ENCODE results near the gene KDELR1.
"Not testable (repeated sequence)": the region's sequence is repeated elsewhere in the genome, so short reads cannot be mapped to it uniquely, and the experiment has no call there.

KDELR1 gene

GRCh38 chr19:48373567-48373966 is 17.8 kb downstream of the KDELR1 start:
- H3K4me1 ChIP-seq, result peaks cover 95% of the 10 kb centered on the region
- peak overlapping the region; percentile 64 for H3K4me2 ChIP-seq

GRCh38 chr19:48372904-48373303 is 18.4 kb downstream of the KDELR1 start:
- Histone ChIP-seq H3K9ac (peak overlapping the region; percentile 26; the same call in 1 of the 2 replicates), H3K27me3 (no peaks in the 10 kb centered on the region), H3K27ac (peak overlapping the region; percentile 60), H3K36me3 (no peaks in the 10 kb centered on the region), H4K20me1 (no peaks in the 10 kb centered on the region), H3K9me3 (no peaks in the 10 kb centered on the region), H3K4me1 (peaks cover 96% of the 10 kb centered on the region), H3K4me3 (no peak overlapping the region), H3K4me2 (peak overlapping the region; percentile 64)
- TF ChIP-seq Cebpa-rat (IDR thresholded peaks at IDR 0.05), result no peak

More at GRCh38 chr19:48373567-48373966, 17.8 kb downstream of the KDELR1 start:
- no peaks in the 10 kb centered on the region for H3K27me3 ChIP-seq
- no peak for TF ChIP-seq Cebpa-rat (IDR thresholded peaks at IDR 0.05)
- H3K27ac ChIP-seq, result peak overlapping the region; percentile 60
- no peaks in the 10 kb centered on the region for H3K9me3 ChIP-seq
- no peaks in the 10 kb centered on the region for H3K36me3 ChIP-seq
- no peaks in the 10 kb centered on the region for H4K20me1 ChIP-seq
- no peak overlapping the region for H3K4me3 ChIP-seq
- H3K9ac ChIP-seq, result peak overlapping the region; percentile 26; the same call in 1 of the 2 replicates

GRCh38 chr19:48371771-48372170 is 19.6 kb downstream of the KDELR1 start:
- H3K9me3 ChIP-seq, H4K20me1 ChIP-seq, H3K27ac ChIP-seq, H3K4me2 ChIP-seq, H3K4me3 ChIP-seq, H3K27me3 ChIP-seq, H3K9ac ChIP-seq, H3K36me3 ChIP-seq: not testable (repeated sequence)
- peaks cover 96% of the 10 kb centered on the region for H3K4me1 ChIP-seq

- Histone ChIP-seq H3K9ac (no peak overlapping the region), H3K27me3 (no peaks in the 10 kb centered on the region), H3K4me3 (no peak overlapping the region), H3K4me1 (peaks cover 96% of the 10 kb centered on the region), H4K20me1 (no peaks in the 10 kb centered on the region), H3K27ac (no peak overlapping the region), H3K4me2 (no peak overlapping the region), H3K36me3 (no peaks in the 10 kb centered on the region), H3K9me3 (no peaks in the 10 kb centered on the region)
- TF ChIP-seq Cebpa-rat (IDR thresholded peaks at IDR 0.05), result no peak
Observed at GRCh38 chr19:48371367-48371766, 20.0 kb downstream of the KDELR1 start.

- no peak for TF ChIP-seq Cebpa-rat (IDR thresholded peaks at IDR 0.05)
- Histone ChIP-seq H3K4me1 (peaks cover 96% of the 10 kb centered on the region), H3K27ac (peak overlapping the region; percentile 22; the same call in 1 of the 2 replicates)
Observed at GRCh38 chr19:48370955-48371354, 20.4 kb downstream of the KDELR1 start.

GRCh38 chr19:48368936-48369335 is 22.4 kb downstream of the KDELR1 start:
- Histone ChIP-seq H3K27me3 (no peaks in the 10 kb centered on the region), H3K4me2 (peak overlapping the region; percentile 81), H3K4me1 (peaks cover 94% of the 10 kb centered on the region), H3K27ac (peak overlapping the region; percentile 80), H3K4me3 (no peak overlapping the region), H3K9ac (peak overlapping the region; percentile 56), H3K9me3 (no peaks in the 10 kb centered on the region), H4K20me1 (no peaks in the 10 kb centered on the region), H3K36me3 (no peaks in the 10 kb centered on the region)
- no peak for TF ChIP-seq Cebpa-rat (IDR thresholded peaks at IDR 0.05)

More at GRCh38 chr19:48370955-48371354, 20.4 kb downstream of the KDELR1 start:
- H3K27me3 ChIP-seq, result no peaks in the 10 kb centered on the region
- no peak overlapping the region; the same call in 1 of the 2 replicates for H3K9ac ChIP-seq
- no peak overlapping the region for H3K4me3 ChIP-seq
- H3K4me2 ChIP-seq, result no peak overlapping the region
- H3K36me3 ChIP-seq, result no peaks in the 10 kb centered on the region
- H3K9me3 ChIP-seq, result no peaks in the 10 kb centered on the region
- H4K20me1 ChIP-seq, result no peaks in the 10 kb centered on the region

GRCh38 chr19:48367855-48368254 is 23.5 kb downstream of the KDELR1 start:
- peak overlapping the region; percentile 80; the same call in 1 of the 2 replicates for H3K27ac ChIP-seq
- no peak overlapping the region for H3K4me3 ChIP-seq
- no peak for TF ChIP-seq Cebpa-rat (IDR thresholded peaks at IDR 0.05)
- peaks cover 89% of the 10 kb centered on the region for H3K4me1 ChIP-seq
- H3K4me2 ChIP-seq, result peak overlapping the region; percentile 81
- no peaks in the 10 kb centered on the region for H4K20me1 ChIP-seq
- H3K36me3 ChIP-seq, result no peaks in the 10 kb centered on the region
- H3K9me3 ChIP-seq, result no peaks in the 10 kb centered on the region
- no peaks in the 10 kb centered on the region for H3K27me3 ChIP-seq
- peak overlapping the region; percentile 25; the same call in 1 of the 2 replicates for H3K9ac ChIP-seq

GRCh38 chr19:48365602-48366001 is 25.7 kb downstream of the KDELR1 start:
- no peak overlapping the region for H3K4me3 ChIP-seq
- no peak overlapping the region for H3K9ac ChIP-seq
- no peak for TF ChIP-seq Cebpa-rat (IDR thresholded peaks at IDR 0.05)
- no peaks in the 10 kb centered on the region for H3K36me3 ChIP-seq
- H4K20me1 ChIP-seq, result no peaks in the 10 kb centered on the region
- H3K27ac ChIP-seq, result peak overlapping the region; percentile 43; the same call in 1 of the 2 replicates
- H3K4me1 ChIP-seq, result peaks cover 76% of the 10 kb centered on the region
- peak overlapping the region; percentile 45 for H3K4me2 ChIP-seq
- H3K9me3 ChIP-seq, result no peaks in the 10 kb centered on the region
- H3K27me3 ChIP-seq, result no peaks in the 10 kb centered on the region

GRCh38 chr19:48364598-48365348 is 26.6 kb downstream of the KDELR1 start:
- Histone ChIP-seq H3K4me3 (peak overlapping the region; percentile 57), H3K4me2 (peak overlapping the region; percentile 82), H3K4me1 (peaks cover 74% of the 10 kb centered on the region), H3K27ac (peak overlapping the region; percentile 76), H3K9ac (peak overlapping the region; percentile 57; the same call in 1 of the 2 replicates), H3K36me3 (peaks cover 4% of the 10 kb centered on the region; the same call in 1 of the 2 replicates), H3K27me3 (no peaks in the 10 kb centered on the region), H3K9me3 (no peaks in the 10 kb centered on the region), H4K20me1 (no peaks in the 10 kb centered on the region)
- TF ChIP-seq Cebpa-rat (IDR thresholded peaks at IDR 0.05), result no peak

- no peaks in the 10 kb centered on the region for H4K20me1 ChIP-seq
Observed at GRCh38 chr19:48363810-48364597, 27.3 kb downstream of the KDELR1 start, which contains the start of the genes SYNGR4 and TMEM143. Gene SYNGR4 (plus strand): TSS chr19:48364367. CDS start chr19:48365843, 1,476 bp downstream. Gene TMEM143 (minus strand): TSS chr19:48363940. CDS start chr19:48363920, 20 bp downstream.

More at GRCh38 chr19:48363810-48364597, 27.3 kb downstream of the KDELR1 start, which contains the start of the genes SYNGR4 and TMEM143:
- Histone ChIP-seq H3K4me3 (peak within 1 kb of the TSS; percentile 69), H3K9me3 (no peaks in the 10 kb centered on the region), H3K9ac (peak within 1 kb of the TSS; percentile 83), H3K27ac (peak within 1 kb of the TSS; percentile 87), H3K27me3 (no peaks in the 10 kb centered on the region), H3K4me1 (peaks cover 66% of the 10 kb centered on the region), H3K36me3 (peaks cover 6% of the 10 kb centered on the region; the same call in 1 of the 2 replicates), H3K4me2 (peak within 1 kb of the TSS; percentile 98)
- TF ChIP-seq Cebpa-rat (IDR thresholded peaks at IDR 0.05), result no peak
